Hepatic stellate cell (primary cell): ENCODE data around the gene CALCOCO1.
"Not testable (repeated sequence)": the region's sequence is repeated elsewhere in the genome, so short reads cannot be mapped to it uniquely, and the experiment has no call there.

ENCODE experiments used
- DNase-seq: peaks from one replicate; pipeline ENCODE4 v3.0.0; 2011; ENCODE audit warnings: low spot score

The CALCOCO1 gene

GRCh38 chr12:53733051-53733806 lies 6.0 kb upstream of the CALCOCO1 start:
- DNase-seq: peak; percentile 52

DNA sequence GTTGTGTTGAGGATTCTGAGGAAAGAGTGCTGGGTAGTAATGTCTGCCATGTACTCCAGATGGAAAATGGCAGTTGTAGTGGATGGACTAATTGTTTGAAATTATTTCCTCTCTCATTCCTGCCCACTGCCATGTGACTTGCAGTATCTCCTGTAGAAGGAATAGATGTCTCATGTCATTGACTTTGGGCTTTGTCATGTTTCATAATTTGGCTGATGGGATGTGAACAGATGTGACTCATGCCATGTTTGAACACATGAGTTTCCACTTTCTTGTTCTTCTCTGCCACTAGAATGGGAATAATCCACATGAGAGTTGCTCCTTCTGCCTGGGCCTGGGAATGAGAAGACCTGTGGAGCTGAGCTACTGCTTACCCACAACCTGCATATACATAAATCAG lies 2.4 kb upstream of the CALCOCO1 start:
- no peak for DNase-seq

DNA sequence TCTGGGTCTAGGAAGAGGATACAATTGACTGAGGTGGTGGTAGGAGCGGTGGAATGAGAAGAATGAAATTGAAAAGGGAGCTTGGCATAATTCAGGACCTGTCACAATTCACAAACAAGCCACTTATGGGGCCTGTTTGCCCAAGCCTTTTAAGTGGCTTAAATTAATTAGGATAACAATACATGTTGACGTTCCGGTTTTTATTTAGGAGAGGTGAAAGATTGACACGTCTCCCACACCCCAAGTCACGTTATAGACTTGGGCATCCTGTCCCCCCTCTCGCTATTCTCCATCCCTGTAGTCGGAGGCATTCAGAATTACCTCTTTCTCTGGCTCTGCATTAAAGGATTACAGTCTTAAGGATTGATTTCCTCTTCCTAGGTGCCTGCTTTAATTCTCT lies 954 bp upstream of the CALCOCO1 start:
- no peak for DNase-seq

- DNase-seq: no peak
Measured at GRCh38 chr12:53726946-53727309, 324 bp downstream of the CALCOCO1 start.

GRCh38 chr12:53726341-53726740 lies 911 bp downstream of the CALCOCO1 start:
- DNase-seq: peak; percentile 50

GRCh38 chr12:53725824-53726223 lies 1.4 kb downstream of the CALCOCO1 start:
- DNase-seq: no peak

DNA sequence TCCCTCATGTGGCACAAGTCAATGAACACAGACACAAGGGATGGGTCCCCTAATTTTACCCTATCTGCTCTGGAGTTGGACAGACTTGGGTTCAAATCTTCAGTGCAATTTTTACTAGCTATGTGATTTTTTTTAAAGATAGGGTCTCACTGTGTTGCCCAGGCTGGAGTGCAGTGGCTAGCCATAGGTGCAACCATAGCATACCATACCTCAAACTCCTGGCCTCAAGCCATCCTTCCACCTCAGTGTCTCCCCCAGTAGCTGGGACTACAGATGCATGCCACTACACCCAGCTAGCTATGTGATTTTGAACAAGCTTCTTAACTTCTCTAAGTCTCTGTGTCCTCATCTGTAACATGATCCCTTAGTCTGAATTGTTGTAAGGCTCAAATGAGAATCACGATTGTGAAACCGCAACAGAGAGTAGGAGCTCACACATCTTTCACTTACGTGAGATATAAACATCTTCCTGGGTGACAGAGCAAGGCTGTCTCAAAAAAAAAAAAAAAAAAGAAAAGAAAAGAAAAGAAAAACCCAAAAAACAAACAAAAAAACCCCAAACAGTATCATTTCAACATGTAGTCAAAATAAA lies 4.7 kb downstream of the CALCOCO1 start:
- DNase-seq: no peak

DNA sequence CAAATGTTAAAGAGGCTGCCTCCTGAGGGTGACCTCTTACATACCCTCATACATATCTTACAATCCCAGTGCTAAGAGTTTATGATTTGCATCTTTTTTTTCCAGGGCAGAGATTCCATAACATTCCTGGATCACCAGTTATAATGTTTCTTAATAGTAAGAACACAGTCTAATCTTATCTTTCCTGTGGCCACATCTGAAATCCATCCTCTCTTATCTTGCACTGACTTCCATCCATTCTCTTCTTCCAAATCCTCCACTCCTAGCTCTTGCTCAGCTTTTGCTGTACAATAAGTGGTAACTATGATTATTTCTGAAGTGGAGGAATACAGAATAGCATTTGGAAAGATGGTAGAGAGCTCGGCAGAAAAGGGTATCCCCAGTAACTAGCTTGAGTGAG lies 6.3 kb downstream of the CALCOCO1 start:
- DNase-seq: no peak

GRCh38 chr12:53719649-53720048 lies 7.6 kb downstream of the CALCOCO1 start:
- DNase-seq: no peak

DNA sequence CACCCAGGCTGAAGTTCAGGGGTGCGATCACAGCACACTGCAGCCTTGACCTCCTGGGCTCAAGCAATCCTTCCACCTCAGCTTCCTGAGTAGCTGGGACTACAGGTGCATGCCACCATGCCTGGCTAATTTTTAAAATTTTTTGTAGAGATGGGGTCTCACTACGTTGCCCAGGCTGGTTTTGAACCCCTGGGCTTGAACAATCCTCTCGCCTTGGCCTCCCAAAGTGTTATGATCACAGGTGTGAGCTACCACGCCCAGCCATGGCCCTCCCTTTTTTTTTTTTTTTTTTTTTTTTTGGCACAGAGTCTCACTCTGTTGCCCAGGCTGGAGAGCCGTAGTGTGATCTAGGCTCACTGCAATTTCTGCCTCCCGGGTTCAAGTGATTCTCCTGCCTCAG lies 8.7 kb downstream of the CALCOCO1 start:
- not testable (repeated sequence) for DNase-seq

DNA sequence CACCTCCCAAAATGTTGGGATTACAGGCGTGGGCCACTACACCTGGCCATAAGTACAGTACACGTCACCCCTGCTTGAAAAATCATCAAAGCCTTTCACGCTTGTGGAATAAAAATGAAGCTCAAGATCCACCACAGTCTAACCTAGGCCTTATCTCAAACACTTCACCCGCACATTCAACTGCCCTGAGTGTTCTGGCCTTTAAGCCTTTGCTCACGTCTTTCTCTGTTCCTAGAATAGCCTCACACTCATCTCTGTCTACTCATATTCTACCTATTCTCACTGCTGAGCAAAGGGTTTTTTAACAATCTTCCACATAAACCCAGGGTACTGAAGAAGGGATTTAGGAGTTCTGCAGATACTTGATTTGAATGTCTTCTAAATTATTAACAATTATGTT lies 9.9 kb downstream of the CALCOCO1 start:
- no peak for DNase-seq

DNA sequence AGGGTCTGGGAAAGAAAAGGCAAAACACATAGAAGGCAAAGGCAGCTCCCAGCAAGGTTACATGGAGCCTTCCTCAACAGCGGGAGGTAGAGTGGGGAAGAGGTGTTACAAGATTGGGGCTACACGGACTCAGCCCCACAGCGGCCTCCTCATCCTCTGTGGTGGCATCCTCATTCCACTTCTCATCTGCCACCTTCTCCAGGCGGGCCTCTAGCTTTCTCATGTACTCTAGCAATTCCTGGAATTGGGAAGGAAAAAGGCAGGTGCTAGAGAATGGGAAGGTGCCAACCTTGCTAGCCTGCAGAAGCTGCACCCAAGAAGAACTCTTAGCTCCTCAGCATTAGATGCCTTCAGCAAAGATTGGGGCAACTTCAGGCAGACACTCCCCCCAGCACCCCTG lies 13.2 kb downstream of the CALCOCO1 start:
- DNase-seq: no peak

DNA sequence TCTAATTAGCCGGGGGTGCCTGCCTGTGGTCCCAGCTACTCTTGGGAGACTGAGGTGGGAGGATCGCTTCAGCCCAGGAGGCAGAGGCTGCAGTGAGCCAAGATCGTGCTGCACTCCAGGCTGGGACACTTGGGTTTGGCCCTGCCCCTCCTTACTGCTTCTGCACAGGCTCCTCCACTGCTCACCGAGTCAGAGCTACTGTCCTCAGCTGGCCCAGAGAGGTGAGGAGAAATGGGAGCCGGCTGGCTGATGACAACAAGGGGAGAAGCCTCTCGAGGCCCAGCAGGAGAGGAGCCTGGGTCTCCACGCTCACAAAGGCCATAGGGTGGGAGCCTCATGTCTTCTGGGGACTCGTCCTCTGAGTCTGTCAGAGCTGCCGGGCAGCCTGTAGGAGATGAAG lies 13.7 kb downstream of the CALCOCO1 start:
- DNase-seq: no peak

GRCh38 chr12:53712059-53712643 lies 15.1 kb downstream of the CALCOCO1 start:
- no peak for DNase-seq

DNA sequence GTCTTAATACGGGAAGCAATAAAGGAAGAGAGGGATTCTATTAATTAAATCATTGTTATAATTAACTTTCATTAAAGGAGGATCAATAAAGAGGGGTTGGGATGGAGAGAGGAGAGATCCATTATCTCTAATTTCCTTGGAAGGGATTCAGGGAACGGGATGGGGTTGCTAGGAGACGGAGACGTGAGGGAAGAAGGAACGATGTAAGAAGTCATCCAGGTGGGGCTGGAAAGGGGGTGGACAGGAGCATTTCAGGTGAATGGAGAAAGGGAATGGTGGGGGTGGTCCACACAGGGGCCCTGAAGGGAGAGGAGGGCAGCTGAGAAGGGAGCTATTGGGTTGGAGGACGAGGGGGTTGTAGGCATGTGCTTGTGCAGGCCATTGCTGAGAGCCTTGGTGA lies 17.2 kb downstream of the CALCOCO1 start:
- no peak for DNase-seq

DNA sequence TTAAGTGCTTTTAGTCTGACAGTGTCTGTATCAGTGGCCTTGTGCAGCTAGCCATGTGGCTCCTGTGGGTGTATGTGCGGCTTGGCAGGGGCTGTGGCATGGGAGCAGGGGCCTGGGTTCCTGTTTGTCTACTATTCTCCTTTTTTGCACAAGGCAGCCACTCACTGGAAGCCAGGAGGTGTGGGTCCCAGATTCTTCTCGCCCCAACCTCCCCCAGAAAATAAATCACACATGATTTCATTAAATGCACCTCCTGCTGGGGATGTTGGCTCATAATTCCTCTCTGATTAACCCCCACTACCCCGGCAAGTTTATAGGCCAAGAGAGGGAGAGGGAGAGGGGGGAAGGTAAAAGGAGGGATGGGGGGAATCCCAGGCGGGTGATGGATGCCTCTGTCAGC lies 17.6 kb downstream of the CALCOCO1 start:
- no peak for DNase-seq

- DNase-seq: no peak
Measured at GRCh38 chr12:53706080-53706479, 21.2 kb downstream of the CALCOCO1 start.

- peak; percentile 28 for DNase-seq
Measured at GRCh38 chr12:53703756-53704155, 23.5 kb downstream of the CALCOCO1 start.

GRCh38 chr12:53701518-53702264 lies 25.6 kb downstream of the CALCOCO1 start:
- peak; percentile 79 for DNase-seq

DNA sequence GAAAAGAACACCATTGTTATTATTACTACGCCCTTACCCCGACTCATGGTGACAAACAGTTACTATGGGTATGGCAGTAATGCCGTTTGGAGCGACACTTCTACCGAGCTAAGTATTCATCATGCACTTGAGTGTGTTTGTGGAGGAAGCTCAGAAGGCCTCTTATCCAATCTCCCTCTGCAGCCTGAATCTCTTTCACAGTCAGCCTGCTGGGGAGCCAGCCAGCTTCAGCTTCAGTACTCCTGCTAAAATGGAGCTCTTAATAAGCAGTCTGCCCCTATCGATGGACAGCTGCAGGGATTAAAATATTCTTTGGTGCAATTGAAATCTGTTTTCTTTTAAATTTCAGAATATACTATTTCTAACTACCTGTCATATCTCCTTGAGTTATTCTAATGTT lies 26.7 kb downstream of the CALCOCO1 start:
- no peak for DNase-seq

- no peak for DNase-seq
Measured at GRCh38 chr12:53699678-53700025, 27.6 kb downstream of the CALCOCO1 start.

DNA sequence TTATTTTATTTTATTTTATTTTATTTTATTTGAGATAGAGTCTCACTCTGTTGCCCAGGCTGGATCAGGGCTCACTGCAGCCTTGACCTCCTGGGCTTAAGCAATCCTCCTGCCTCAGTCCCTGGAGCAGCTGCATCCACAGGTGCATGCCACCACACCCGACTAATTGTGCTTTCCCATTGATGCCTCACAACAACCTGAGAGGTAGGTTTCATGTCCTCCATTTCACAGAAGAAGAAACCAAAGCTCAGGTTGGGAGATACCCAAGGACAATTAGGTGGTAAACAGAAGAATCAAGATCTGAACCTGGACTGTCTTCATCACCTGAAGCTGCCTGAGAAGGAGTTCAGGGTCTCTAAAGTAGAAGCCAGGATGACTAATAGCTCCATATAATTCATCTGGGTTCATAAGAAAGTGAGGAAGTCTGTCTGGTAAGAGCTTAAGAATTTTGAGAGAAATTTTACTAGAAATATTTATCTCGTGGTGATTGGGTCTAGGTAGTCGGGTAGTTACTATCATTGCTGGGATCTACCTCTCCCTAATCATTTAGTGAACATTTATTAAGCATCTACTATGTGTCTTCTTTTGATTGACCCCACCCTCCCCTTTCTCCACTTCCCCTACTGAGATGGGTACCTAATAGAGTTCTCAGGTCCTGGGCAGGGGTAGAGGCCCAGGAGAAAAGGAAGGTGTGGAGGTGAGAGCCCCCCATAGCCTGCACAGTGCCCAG lies 28.1 kb downstream of the CALCOCO1 start:
- no peak for DNase-seq
